A673 (cell line): ENCODE results near the gene ITGB2. TPM values are rescaled to one million over a fixed set of nuclear protein-coding genes. Genes with fewer than 3 reads are reported as not detected.
A peak's percentile ranks its signal among the peaks of the same experiment; 100 is the strongest.

Experiments used
- BruUV-seq: library from RNA; stranded (reverse); fragments of 400-500 nt; replicated peaks from 2 replicates; lab custom pipeline; 2021; lab: Mats Ljungman, UMichigan
- CTCF ChIA-PET: fragments of 300-600 bp; sonication (Branson Sonifier 250); formaldehyde crosslinking; loops from one replicate; lab custom pipeline; 2022; ENCODE audit warnings: antibody characterized with exemption; lab: Charles Lee
- POLR2A ChIA-PET: fragments of 300-600 bp; sonication (Branson Sonifier 250); formaldehyde crosslinking; loops from one replicate; lab custom pipeline; 2022; ENCODE audit warnings: antibody characterized with exemption; ENCODE audit not compliant: low non-redundant PET; lab: Charles Lee
- DNase-seq: peaks from one replicate; pipeline ENCODE4 v3.0.0-alpha.2; 2015; ENCODE audit warnings: low spot score
- H3K27ac ChIP-seq: fragments of 200-600 bp; sonication (generic); 2 replicates; pipeline ENCODE4 v1.5.1; 2016; ENCODE audit warnings: mixed run types, low read depth, mild to moderate bottlenecking, mixed read lengths, antibody characterized with exemption, low read length; ENCODE audit not compliant: poor library complexity, severe bottlenecking
- H3K27me3 ChIP-seq: fragments of 200-600 bp; sonication (generic); replicated peaks from 2 replicates; pipeline ENCODE4 v1.6.1; 2017; ENCODE audit warnings: mixed run types, low read depth, mild to moderate bottlenecking, mixed read lengths, antibody characterized with exemption, low read length; ENCODE audit not compliant: insufficient read depth, poor library complexity
- H3K36me3 ChIP-seq: fragments of 200-600 bp; sonication (generic); 2 replicates; pipeline ENCODE4 v1.6.1; 2016; ENCODE audit warnings: mixed run types, mild to moderate bottlenecking, mixed read lengths, antibody characterized with exemption, low read length; ENCODE audit not compliant: insufficient read depth, poor library complexity, severe bottlenecking
- H3K4me1 ChIP-seq: fragments of 200-600 bp; sonication (generic); 2 replicates; pipeline ENCODE4 v1.6.1; 2017; ENCODE audit warnings: mixed run types, mild to moderate bottlenecking, mixed read lengths, antibody characterized with exemption, low read length; ENCODE audit not compliant: insufficient read depth, poor library complexity, severe bottlenecking
- H3K4me3 ChIP-seq: fragments of 200-600 bp; sonication (generic); 2 replicates; pipeline ENCODE4 v1.5.1; 2016; ENCODE audit warnings: low read depth, mixed run types, mild to moderate bottlenecking, mixed read lengths, low read length; ENCODE audit not compliant: poor library complexity, severe bottlenecking
- H3K9me3 ChIP-seq: fragments of 200-600 bp; sonication (generic); 2 replicates; pipeline ENCODE4 v1.6.1; 2016; ENCODE audit warnings: mixed run types, low read depth, mild to moderate bottlenecking, mixed read lengths, antibody characterized with exemption, low read length; ENCODE audit not compliant: poor library complexity, severe bottlenecking
- EZH2 ChIP-seq: fragments of 200-600 bp; sonication (generic); IDR thresholded peaks from 2 replicates; pipeline ENCODE4 v1.6.1; 2017; ENCODE audit warnings: borderline replicate concordance, low read depth, mild to moderate bottlenecking, mixed read lengths, antibody characterized with exemption, low read length; ENCODE audit not compliant: poor library complexity, severe bottlenecking
- intact Hi-C: fragments of 100-400 bp; cut with micrococcal nuclease; formaldehyde crosslinking; loops from one replicate; pipeline ENCODE4 v1.10.0; 2022; ENCODE audit not compliant: unreplicated experiment
- total RNA-seq: library from RNA; stranded (reverse); gene quantifications from 2 replicates; pipeline ENCODE4 v1.2.3, GENCODE V29; 2021
- TF ChIP-seq, protein P1 (sequence below): fragments of 300-800, 200-600 bp; sonication (generic); conservative IDR thresholded peaks from 2 replicates; pipeline ENCODE4 v1.5.1; 2017; ENCODE audit warnings: low read depth, mild to moderate bottlenecking, antibody characterized with exemption, low read length, moderate library complexity, mixed read lengths

Gene ITGB2
- total RNA-seq, 1 experiment from 2014 or later, result 5.0 TPM

- ChIA-PET CTCF (no interaction called here), POLR2A (interaction anchor here (0.6 to 0.7 kb wide), 5 partner anchors 30 to 306 kb away, joined by 3 to 18 read pairs (median 8); no protein-coding TSS in a partner anchor)
- intact Hi-C loops, result no loop called here
- Histone ChIP-seq H3K27ac (peak overlapping the region; percentile 100), H3K4me3 (peak overlapping the region; percentile 44), H3K4me1 (peaks cover 70% of the 10 kb centered on the region), H3K9me3 (no peaks in the 10 kb centered on the region), H3K27me3 (no peaks in the 10 kb centered on the region), H3K36me3 (peaks cover 2% of the 10 kb centered on the region)
- no peak for TF ChIP-seq EZH2
- TF ChIP-seq, protein P1, sequence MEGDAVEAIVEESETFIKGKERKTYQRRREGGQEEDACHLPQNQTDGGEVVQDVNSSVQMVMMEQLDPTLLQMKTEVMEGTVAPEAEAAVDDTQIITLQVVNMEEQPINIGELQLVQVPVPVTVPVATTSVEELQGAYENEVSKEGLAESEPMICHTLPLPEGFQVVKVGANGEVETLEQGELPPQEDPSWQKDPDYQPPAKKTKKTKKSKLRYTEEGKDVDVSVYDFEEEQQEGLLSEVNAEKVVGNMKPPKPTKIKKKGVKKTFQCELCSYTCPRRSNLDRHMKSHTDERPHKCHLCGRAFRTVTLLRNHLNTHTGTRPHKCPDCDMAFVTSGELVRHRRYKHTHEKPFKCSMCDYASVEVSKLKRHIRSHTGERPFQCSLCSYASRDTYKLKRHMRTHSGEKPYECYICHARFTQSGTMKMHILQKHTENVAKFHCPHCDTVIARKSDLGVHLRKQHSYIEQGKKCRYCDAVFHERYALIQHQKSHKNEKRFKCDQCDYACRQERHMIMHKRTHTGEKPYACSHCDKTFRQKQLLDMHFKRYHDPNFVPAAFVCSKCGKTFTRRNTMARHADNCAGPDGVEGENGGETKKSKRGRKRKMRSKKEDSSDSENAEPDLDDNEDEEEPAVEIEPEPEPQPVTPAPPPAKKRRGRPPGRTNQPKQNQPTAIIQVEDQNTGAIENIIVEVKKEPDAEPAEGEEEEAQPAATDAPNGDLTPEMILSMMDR, result peak; percentile 23; the same call in 1 of the 2 replicates
- DNase-seq, result peak; percentile 90
- BruUV-seq, result no TSS peak
Measured at GRCh38 chr21:44927587-44928461, 7.1 kb upstream of the ITGB2 start.

- Histone ChIP-seq H3K4me1 (peaks cover 74% of the 10 kb centered on the region), H3K36me3 (no peaks in the 10 kb centered on the region), H3K27ac (peak overlapping the region; percentile 100), H3K9me3 (no peaks in the 10 kb centered on the region), H3K4me3 (peak overlapping the region; percentile 44), H3K27me3 (no peaks in the 10 kb centered on the region)
- no TSS peak for BruUV-seq
- DNase-seq, result no peak
- intact Hi-C loops, result no loop called here
- no peak for TF ChIP-seq EZH2
- TF ChIP-seq, protein P1, result no peak
- POLR2A ChIA-PET, result interaction anchor here (0.6 kb wide), 4 partner anchors 118 to 305 kb away, joined by 3 to 11 read pairs (median 6); no protein-coding TSS in a partner anchor
- CTCF ChIA-PET, result no interaction called here
Measured at GRCh38 chr21:44927259-44927586, 6.5 kb upstream of the ITGB2 start.

GRCh38 chr21:44926331-44927101 lies 5.8 kb upstream of the ITGB2 start:
- Histone ChIP-seq H3K4me3 (no peak overlapping the region), H3K36me3 (no peaks in the 10 kb centered on the region), H3K4me1 (peaks cover 79% of the 10 kb centered on the region), H3K9me3 (no peaks in the 10 kb centered on the region), H3K27ac (peak overlapping the region; percentile 100), H3K27me3 (no peaks in the 10 kb centered on the region)
- CTCF ChIA-PET, result no interaction called here
- POLR2A ChIA-PET, result no interaction called here
- no peak for DNase-seq
- intact Hi-C loops, result no loop called here
- no TSS peak for BruUV-seq
- TF ChIP-seq EZH2, result no peak
- TF ChIP-seq, protein P1, result no peak
